PC-9 (cell line): Measurements from ENCODE around the gene KLHL18.

Experiments
- EZH2 ChIP-seq: fragments of 200-600 bp; sonication (generic); IDR thresholded peaks from 2 replicates; pipeline ENCODE4 v1.8.0; 2017; ENCODE audit warnings: antibody characterized with exemption, low read depth
- TF ChIP-seq, protein P1 (sequence below): fragments of 200-600 bp; sonication (generic); conservative IDR thresholded peaks from 2 replicates; pipeline ENCODE4 v1.6.1; 2017; ENCODE audit warnings: mixed run types, antibody characterized with exemption, mild to moderate bottlenecking, moderate library complexity

DNA sequence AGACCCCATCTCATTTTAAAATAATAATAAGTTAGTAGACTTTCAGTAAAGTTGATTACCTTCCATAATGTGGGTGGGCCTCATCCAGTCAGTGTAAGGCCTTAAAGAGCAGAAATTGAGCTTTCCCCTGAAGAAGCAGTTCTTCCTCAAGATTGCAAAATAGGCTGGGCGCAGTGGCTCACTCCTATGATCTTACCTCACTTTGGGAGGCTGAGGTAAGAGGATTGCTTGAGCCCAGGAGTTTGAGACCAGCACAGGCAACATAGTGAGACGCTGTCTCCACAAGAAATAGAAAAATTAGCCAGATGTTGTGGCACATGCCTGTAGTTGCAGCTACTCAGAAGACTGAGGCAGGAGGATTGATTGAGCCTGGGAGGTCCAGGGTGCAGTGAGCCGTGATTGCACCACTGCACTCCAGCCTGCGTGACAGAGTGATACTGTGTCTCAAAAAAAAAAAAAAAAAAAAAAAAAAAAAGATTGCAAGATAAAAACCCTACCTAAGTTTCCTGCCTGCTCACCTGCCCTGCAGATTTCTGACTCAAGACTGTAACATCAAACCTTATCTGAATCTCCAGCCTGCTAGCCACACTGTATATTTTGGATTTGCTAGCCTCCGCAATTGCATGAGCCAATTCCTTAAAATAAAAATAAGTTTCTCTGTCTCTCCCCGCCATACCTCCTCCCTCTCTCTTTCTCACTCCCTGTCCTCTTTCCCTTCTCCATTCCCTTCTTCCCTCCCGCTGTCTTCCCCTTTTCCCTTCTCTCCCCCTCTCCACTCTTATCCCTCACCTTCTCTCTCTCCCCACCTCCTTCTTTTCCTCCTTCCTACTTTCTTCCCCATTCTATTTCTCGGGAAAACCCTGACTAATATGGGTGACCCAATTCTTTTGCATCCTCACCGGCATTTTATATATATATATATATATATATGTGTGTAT, 16.9 kb downstream of the KLHL18 start:
- TF ChIP-seq, protein P1, sequence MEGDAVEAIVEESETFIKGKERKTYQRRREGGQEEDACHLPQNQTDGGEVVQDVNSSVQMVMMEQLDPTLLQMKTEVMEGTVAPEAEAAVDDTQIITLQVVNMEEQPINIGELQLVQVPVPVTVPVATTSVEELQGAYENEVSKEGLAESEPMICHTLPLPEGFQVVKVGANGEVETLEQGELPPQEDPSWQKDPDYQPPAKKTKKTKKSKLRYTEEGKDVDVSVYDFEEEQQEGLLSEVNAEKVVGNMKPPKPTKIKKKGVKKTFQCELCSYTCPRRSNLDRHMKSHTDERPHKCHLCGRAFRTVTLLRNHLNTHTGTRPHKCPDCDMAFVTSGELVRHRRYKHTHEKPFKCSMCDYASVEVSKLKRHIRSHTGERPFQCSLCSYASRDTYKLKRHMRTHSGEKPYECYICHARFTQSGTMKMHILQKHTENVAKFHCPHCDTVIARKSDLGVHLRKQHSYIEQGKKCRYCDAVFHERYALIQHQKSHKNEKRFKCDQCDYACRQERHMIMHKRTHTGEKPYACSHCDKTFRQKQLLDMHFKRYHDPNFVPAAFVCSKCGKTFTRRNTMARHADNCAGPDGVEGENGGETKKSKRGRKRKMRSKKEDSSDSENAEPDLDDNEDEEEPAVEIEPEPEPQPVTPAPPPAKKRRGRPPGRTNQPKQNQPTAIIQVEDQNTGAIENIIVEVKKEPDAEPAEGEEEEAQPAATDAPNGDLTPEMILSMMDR, result no peak
- TF ChIP-seq EZH2, result no peak
